Left lung (tissue), 10 donors: Measurements from ENCODE around the gene LRMDA. TPM values are rescaled to one million over a fixed set of nuclear protein-coding genes. Genes with fewer than 3 reads are reported as not detected.

Experiments used
- ATAC-seq: fragments of 200-7000 bp; cut with Tn5 transposase; one replicate; pipeline ENCODE4 v1.9.1; 2020; ENCODE audit warnings: moderate library complexity
- DNase-seq, 4 donors: peaks; one replicate each; pipeline ENCODE4 v3.0.0-alpha.2; 2013 to 2020
- H3K27ac ChIP-seq, 2 donors: fragments of 200-600 bp; sonication (generic) in 1 of 2; one replicate each; pipeline versions ENCODE4 v1.5.0 to v1.8.0; 2020 to 2021
- H3K27me3 ChIP-seq, 2 donors: fragments of 200-600 bp; sonication (generic) in 1 of 2; one replicate each; pipeline versions ENCODE4 v1.5.0 to v1.8.0; 2020 to 2021
- H3K36me3 ChIP-seq, 2 donors: fragments of 200-600 bp; sonication (generic) in 1 of 2; one replicate each; pipeline versions ENCODE4 v1.5.0 to v1.8.0; 2020 to 2021
- H3K4me1 ChIP-seq, 2 donors: fragments of 200-600 bp; one replicate each; pipeline ENCODE4 v1.8.0; 2021
- H3K4me3 ChIP-seq, 2 donors: fragments of 200-600 bp; sonication (generic) in 1 of 2; one replicate each; pipeline versions ENCODE4 v1.5.0 to v1.8.0; 2020 to 2021; ENCODE audit warnings: mild to moderate bottlenecking in 1 of 2
- H3K9me3 ChIP-seq, 2 donors: fragments of 200-600 bp; sonication (generic) in 1 of 2; one replicate each; pipeline versions ENCODE4 v1.5.0 to v1.8.0; 2020 to 2021
- intact Hi-C, 2 donors: fragments of 100-400 bp; cut with DNase I; formaldehyde crosslinking; loops; one replicate each; pipeline versions ENCODE4 v1.11.2 to v1.14.2; 2022
- polyA plus RNA-seq, 6 donors: library from polyadenylated mRNA; unstranded; fragments of 120-200 nt; gene quantifications; one replicate each; pipeline ENCODE4 v1.2.1, GENCODE V29; 2013; ENCODE audit not compliant: insufficient read length in 6 of 6
- total RNA-seq, 2 donors: library from RNA; stranded (reverse); fragmentation: NEBNext Ultra II Directional; extraction: Animal tissue kit (Norgen Biotek cat#: 25700); gene quantifications; one replicate each; pipeline ENCODE4 v1.2.1, GENCODE V29; 2021
- TF ChIP-seq, protein P1 (sequence below), 2 donors: fragments of 200-600 bp; sonication (generic) in 1 of 2; IDR thresholded peaks; one replicate each; pipeline versions ENCODE4 v1.5.0 to v1.8.0; 2021; ENCODE audit warnings: antibody characterized with exemption in 2 of 2
- donor health status: DM: no; HTN: yes; CAD: no.
- donor health status: DM: no; HTN: no; CAD: no.

LRMDA gene
- total and polyA plus RNA-seq, 8 donors = 13.9 to 23.6 (median 18.7) TPM

GRCh38 chr10:76041551-76041950, 610.1 kb downstream of the LRMDA start:
- ATAC-seq = no peak
- TF ChIP-seq, protein P1, sequence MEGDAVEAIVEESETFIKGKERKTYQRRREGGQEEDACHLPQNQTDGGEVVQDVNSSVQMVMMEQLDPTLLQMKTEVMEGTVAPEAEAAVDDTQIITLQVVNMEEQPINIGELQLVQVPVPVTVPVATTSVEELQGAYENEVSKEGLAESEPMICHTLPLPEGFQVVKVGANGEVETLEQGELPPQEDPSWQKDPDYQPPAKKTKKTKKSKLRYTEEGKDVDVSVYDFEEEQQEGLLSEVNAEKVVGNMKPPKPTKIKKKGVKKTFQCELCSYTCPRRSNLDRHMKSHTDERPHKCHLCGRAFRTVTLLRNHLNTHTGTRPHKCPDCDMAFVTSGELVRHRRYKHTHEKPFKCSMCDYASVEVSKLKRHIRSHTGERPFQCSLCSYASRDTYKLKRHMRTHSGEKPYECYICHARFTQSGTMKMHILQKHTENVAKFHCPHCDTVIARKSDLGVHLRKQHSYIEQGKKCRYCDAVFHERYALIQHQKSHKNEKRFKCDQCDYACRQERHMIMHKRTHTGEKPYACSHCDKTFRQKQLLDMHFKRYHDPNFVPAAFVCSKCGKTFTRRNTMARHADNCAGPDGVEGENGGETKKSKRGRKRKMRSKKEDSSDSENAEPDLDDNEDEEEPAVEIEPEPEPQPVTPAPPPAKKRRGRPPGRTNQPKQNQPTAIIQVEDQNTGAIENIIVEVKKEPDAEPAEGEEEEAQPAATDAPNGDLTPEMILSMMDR (IDR thresholded peaks at IDR 0.05) = no peak
- DNase-seq = no peak
- Histone ChIP-seq H3K4me3 (no peak overlapping the region), H3K27me3 (no peaks in the 10 kb centered on the region), H3K36me3 (peaks cover 0 to 5% of the 10 kb centered on the region in 2 donors), H3K4me1 (no peaks in the 10 kb centered on the region), H3K27ac (no peak overlapping the region), H3K9me3 (peaks cover 0 to 15% of the 10 kb centered on the region in 2 donors)
- intact Hi-C loops = no loop called here

GRCh38 chr10:76043261-76043660, 611.8 kb downstream of the LRMDA start:
- Histone ChIP-seq H3K27ac (no peak overlapping the region), H3K4me1 (no peaks in the 10 kb centered on the region), H3K9me3 (peaks cover 0 to 11% of the 10 kb centered on the region in 2 donors), H3K4me3 (no peak overlapping the region), H3K36me3 (peaks cover 0 to 5% of the 10 kb centered on the region in 2 donors), H3K27me3 (no peaks in the 10 kb centered on the region)
- ATAC-seq (no peak), DNase-seq (no peak)
- intact Hi-C loops = no loop called here
- TF ChIP-seq, protein P1 (IDR thresholded peaks at IDR 0.05) = no peak

DNA sequence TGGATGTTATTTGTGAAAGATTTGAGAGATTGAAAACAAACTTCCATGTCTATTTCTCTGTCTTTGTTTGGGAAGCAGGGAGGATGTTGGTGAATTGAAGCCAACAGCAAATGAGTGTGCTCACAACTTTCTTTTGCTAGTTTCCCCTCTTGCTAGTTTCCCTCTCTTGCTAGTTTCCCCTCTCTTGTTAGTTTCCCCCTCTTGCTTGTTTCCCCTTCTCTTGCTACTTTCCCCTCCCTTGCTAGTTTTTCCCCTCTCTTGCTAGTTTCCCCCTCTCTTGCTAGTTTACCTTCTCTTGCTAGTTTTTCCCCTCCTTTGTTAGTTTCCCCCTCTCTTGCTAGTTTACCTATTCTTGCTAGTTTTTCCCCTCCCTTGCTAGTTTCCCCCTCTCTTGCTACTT, 613.3 kb downstream of the LRMDA start:
- TF ChIP-seq, protein P1 (IDR thresholded peaks at IDR 0.05) = no peak
- intact Hi-C loops = no loop called here
- Histone ChIP-seq H3K36me3 (no peaks in the 10 kb centered on the region), H3K9me3 (no peaks in the 10 kb centered on the region), H3K4me3 (no peak overlapping the region), H3K4me1 (peaks cover 0 to 1% of the 10 kb centered on the region in 2 donors), H3K27ac (no peak overlapping the region), H3K27me3 (no peaks in the 10 kb centered on the region)
- ATAC-seq (no peak), DNase-seq (no peak)

DNA sequence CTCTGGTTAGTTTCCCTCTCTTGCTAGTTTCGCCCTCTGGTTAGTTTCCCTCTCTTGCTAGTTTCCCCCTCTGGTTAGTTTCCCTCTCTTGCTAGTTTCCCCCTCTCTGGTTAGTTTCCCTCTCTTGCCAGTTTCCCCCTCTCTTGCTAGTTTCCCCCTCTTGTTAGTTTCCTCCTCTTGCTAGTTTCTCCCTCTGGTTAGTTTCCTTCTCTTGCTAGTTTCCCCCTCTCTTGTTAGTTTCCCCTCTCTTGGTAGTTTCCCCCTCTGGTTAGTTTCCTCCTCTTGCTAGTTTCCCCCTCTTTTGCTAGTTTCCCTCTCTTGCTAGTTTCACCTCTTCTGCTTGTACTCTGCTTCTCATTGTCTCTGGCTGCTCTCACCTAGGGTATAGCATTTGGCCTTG, 613.8 kb downstream of the LRMDA start:
- TF ChIP-seq, protein P1 (IDR thresholded peaks at IDR 0.05) = no peak
- DNase-seq (no peak), ATAC-seq (no peak)
- Histone ChIP-seq H3K27ac (no peak overlapping the region), H3K4me1 (peaks cover 0 to 4% of the 10 kb centered on the region in 2 donors), H3K27me3 (no peaks in the 10 kb centered on the region), H3K36me3 (no peaks in the 10 kb centered on the region), H3K9me3 (no peaks in the 10 kb centered on the region), H3K4me3 (no peak overlapping the region)
- intact Hi-C loops = no loop called here

- Histone ChIP-seq H3K27me3 (no peaks in the 10 kb centered on the region), H3K9me3 (no peaks in the 10 kb centered on the region), H3K27ac (no peak overlapping the region), H3K4me3 (no peak overlapping the region), H3K4me1 (peaks cover 0 to 4% of the 10 kb centered on the region in 2 donors), H3K36me3 (no peaks in the 10 kb centered on the region)
- DNase-seq (no peak), ATAC-seq (no peak)
- TF ChIP-seq, protein P1 (IDR thresholded peaks at IDR 0.05) = no peak
- intact Hi-C loops = no loop called here
Measured at GRCh38 chr10:76047521-76047920, 616.1 kb downstream of the LRMDA start.
